ENCODE data around the gene SLC2A4. TPM values are rescaled to one million over a fixed set of nuclear protein-coding genes. Genes with fewer than 3 reads are reported as not detected.

Gene SLC2A4
- total RNA-seq, 1 experiment from 2014 or later: 0.19 TPM

- H3K4me3 Mint-ChIP-seq (ENCODE audit: low read depth, unreplicated experiment): peak overlapping the region; percentile 90
- CTCF ChIA-PET: interaction anchor here (0.7 to 1.0 kb wide), 2 partner anchors 21 to 33 kb away, joined by 3 to 5 read pairs; partner anchors contain the start of gene GABARAP
- peak overlapping the region; percentile 94 for H3K27ac Mint-ChIP-seq (ENCODE audit: unreplicated experiment)
- H3K9me3 Mint-ChIP-seq (ENCODE audit: low read depth, unreplicated experiment): no peaks in the 10 kb centered on the region
- H3K36me3 Mint-ChIP-seq (ENCODE audit: insufficient read depth, unreplicated experiment): peaks cover 63% of the 10 kb centered on the region
- BruUV-seq (replicated peaks): TSS peak; percentile 25
- peaks cover 20% of the 10 kb centered on the region for H3K4me1 Mint-ChIP-seq (ENCODE audit: low read depth, unreplicated experiment)
- peak; percentile 68 for DNase-seq
- no peaks in the 10 kb centered on the region for H3K27me3 Mint-ChIP-seq (ENCODE audit: unreplicated experiment)
- intact Hi-C loops (cut with micrococcal nuclease; ENCODE audit: unreplicated experiment): no loop called here
- TF ChIP-seq CTCF (IDR thresholded peaks at IDR 0.05; ENCODE audit: unreplicated experiment): no peak
Observed at GRCh38 chr17:7262935-7263800, 18.4 kb upstream of the SLC2A4 start.

- peak overlapping the region; percentile 90 for H3K4me3 Mint-ChIP-seq (ENCODE audit: low read depth, unreplicated experiment)
- no peaks in the 10 kb centered on the region for H3K9me3 Mint-ChIP-seq (ENCODE audit: low read depth, unreplicated experiment)
- CTCF ChIA-PET: interaction anchor here (0.6 to 0.7 kb wide), 2 partner anchors 16 to 32 kb away, joined by 3 read pairs; no protein-coding TSS in a partner anchor
- DNase-seq: no peak
- no peak for TF ChIP-seq CTCF (IDR thresholded peaks at IDR 0.05; ENCODE audit: unreplicated experiment)
- H3K27me3 Mint-ChIP-seq (ENCODE audit: unreplicated experiment): no peaks in the 10 kb centered on the region
- peak overlapping the region; percentile 94 for H3K27ac Mint-ChIP-seq (ENCODE audit: unreplicated experiment)
- intact Hi-C loops (cut with micrococcal nuclease; ENCODE audit: unreplicated experiment): no loop called here
- peaks cover 57% of the 10 kb centered on the region for H3K36me3 Mint-ChIP-seq (ENCODE audit: insufficient read depth, unreplicated experiment)
- peaks cover 20% of the 10 kb centered on the region for H3K4me1 Mint-ChIP-seq (ENCODE audit: low read depth, unreplicated experiment)
- no TSS peak for BruUV-seq (replicated peaks)
Observed at GRCh38 chr17:7263801-7264078, 17.8 kb upstream of the SLC2A4 start.

- intact Hi-C loops (cut with micrococcal nuclease; ENCODE audit: unreplicated experiment): no loop called here
- no TSS peak for BruUV-seq (replicated peaks)
- TF ChIP-seq CTCF (IDR thresholded peaks at IDR 0.05; ENCODE audit: unreplicated experiment): no peak
- Mint-ChIP-seq H3K4me1 (ENCODE audit: low read depth, unreplicated experiment) (peaks cover 20% of the 10 kb centered on the region), H3K27ac (ENCODE audit: unreplicated experiment) (no peak overlapping the region), H3K36me3 (ENCODE audit: insufficient read depth, unreplicated experiment) (peaks cover 27% of the 10 kb centered on the region), H3K4me3 (ENCODE audit: low read depth, unreplicated experiment) (no peak overlapping the region), H3K27me3 (ENCODE audit: unreplicated experiment) (no peaks in the 10 kb centered on the region), H3K9me3 (ENCODE audit: low read depth, unreplicated experiment) (no peaks in the 10 kb centered on the region)
- no peak for DNase-seq
- CTCF ChIA-PET: no interaction called here
Observed at GRCh38 chr17:7266784-7267183, 14.7 kb upstream of the SLC2A4 start.

- no peak for DNase-seq
- Mint-ChIP-seq H3K4me3 (ENCODE audit: low read depth, unreplicated experiment) (peak overlapping the region; percentile 75), H3K36me3 (ENCODE audit: insufficient read depth, unreplicated experiment) (peaks cover 14% of the 10 kb centered on the region), H3K9me3 (ENCODE audit: low read depth, unreplicated experiment) (no peaks in the 10 kb centered on the region), H3K27me3 (ENCODE audit: unreplicated experiment) (peaks cover 14% of the 10 kb centered on the region), H3K4me1 (ENCODE audit: low read depth, unreplicated experiment) (peaks cover 16% of the 10 kb centered on the region), H3K27ac (ENCODE audit: unreplicated experiment) (no peak overlapping the region)
- CTCF ChIA-PET: interaction anchor here (2.9 kb wide), 1 partner anchor 17 kb away, joined by 14 read pairs; no protein-coding TSS in a partner anchor
- BruUV-seq (replicated peaks): no TSS peak
- TF ChIP-seq CTCF (IDR thresholded peaks at IDR 0.05; ENCODE audit: unreplicated experiment): no peak
- intact Hi-C loops (cut with micrococcal nuclease; ENCODE audit: unreplicated experiment): no loop called here
Observed at GRCh38 chr17:7279448-7279847, 2.1 kb upstream of the SLC2A4 start.

All from Calu3 (cell line).